ENCODE data around the gene TUBB2B.

Gene TUBB2B

GRCh38 chr6:3232017-3232945 is 4.8 kb upstream of the TUBB2B start:
- DNase-seq = peak; percentile 22

DNA sequence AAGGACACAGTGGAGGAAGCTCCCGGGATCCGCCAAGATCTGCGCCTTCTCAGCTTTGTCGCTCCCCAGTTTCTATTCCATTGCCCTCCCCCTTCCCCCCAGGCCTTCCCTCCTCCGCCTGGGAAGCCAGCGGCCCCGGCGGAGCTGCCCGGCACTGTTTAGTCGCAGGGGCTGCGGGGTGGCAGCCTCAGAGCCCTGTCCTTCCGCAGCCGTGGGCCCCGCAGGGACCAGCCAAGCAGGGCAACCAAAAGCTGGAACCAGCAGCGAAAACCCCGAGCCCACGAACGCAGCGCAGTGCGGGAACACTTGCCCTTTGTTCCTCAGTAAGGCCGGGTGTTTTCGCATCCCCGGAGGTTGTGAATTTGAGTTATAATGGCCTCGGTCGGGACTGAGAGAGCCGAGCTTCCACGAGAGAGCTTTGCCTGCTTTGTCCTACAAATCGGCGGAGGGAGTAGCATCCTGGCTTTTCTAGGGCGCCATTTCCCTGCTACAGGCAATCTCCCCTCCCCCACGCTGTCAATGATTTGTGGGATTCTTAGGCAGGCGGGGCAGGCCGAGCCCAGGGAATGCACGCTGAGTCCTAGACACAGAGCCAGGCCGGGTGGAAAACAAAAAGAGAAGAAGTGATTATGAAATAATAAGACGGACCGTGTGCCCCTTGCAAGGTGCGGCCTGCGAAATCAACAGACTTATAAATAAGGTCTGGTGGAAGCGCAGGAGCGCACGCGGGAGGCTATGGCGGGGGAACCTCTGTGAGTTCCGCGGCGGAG is 4.0 kb upstream of the TUBB2B start:
- DNase-seq = peak; percentile 91

DNA sequence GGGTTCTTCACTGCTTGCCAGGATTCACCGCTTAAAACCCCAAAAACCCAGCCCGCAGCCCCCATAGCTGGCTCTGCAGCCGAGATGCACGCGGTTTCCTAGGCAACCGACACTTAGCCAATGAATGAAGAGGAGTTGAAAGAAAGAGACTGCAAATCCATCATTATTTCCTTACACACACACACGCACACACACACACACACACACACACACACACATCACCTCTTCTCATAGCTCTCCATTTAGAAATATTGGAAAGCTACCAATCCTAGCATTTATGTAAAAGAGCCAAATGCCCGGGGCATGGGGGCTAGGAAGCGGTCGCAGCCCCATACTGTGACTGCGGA is 3.4 kb upstream of the TUBB2B start:
- peak; percentile 84 for DNase-seq

DNA sequence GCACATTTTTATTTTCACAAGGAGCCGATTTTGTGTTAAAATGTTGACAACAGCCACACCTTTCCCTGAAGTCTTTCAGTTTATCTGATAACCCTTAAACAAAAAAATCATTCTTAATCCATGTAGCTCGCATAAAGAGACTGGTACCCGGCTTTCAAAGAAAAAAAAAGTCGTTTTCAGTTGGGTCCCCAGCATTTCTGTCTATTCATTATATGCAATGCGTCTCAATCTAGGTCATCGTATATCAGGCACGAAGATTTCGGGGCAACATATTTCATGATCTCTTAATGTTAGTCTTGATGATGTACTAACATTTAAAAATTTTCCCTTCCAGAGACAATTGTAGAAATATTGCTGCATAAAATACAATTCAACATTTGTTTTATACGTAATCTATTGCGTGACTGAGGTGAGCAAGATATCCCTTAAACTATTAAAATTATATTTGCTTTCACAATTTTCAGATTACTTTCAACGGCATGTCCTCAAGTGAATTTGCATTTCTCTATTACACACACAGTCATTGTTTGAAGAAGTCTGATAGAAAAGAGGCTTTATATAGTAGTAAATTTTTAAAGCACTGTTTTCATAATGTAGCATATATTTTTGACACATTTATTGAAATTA is 2.9 kb upstream of the TUBB2B start:
- no peak for DNase-seq

- DNase-seq = peak; percentile 68
Observed at GRCh38 chr6:3229566-3230178, 2.2 kb upstream of the TUBB2B start.

- DNase-seq = peak; percentile 68
Observed at GRCh38 chr6:3228771-3229565, 1.5 kb upstream of the TUBB2B start.

- DNase-seq = peak; percentile 84
Observed at GRCh38 chr6:3228046-3228671, 706 bp upstream of the TUBB2B start.

- peak; percentile 10 for DNase-seq
Observed at GRCh38 chr6:3226481-3227362, 731 bp downstream of the TUBB2B start.

GRCh38 chr6:3226042-3226441 is 1.4 kb downstream of the TUBB2B start:
- no peak for DNase-seq

DNA sequence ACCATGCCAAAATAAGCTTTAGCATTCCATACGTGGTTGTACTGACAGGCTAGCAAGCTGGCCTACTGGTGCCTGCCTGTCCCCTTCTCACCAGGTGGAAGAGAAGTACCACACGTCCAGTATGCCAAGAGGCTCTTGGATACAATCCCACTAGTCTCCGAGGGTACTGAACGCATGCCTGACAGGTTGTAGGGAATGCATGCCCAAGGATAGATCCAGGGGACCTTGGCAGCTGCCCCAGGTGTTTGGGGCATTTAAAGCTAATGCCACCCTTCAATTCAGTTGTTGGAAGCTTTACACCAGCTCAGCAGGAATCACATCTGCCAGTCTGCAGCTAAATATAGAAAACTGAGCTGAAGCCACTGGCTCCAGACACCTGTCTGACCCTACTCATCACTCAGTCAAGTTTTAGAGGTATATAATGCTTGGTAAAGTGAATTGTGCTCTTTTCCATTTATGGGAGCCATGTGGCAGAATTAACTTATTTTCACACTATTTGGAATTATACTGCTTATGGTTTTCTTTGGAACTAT is 4.9 kb downstream of the TUBB2B start:
- DNase-seq = no peak

DNA sequence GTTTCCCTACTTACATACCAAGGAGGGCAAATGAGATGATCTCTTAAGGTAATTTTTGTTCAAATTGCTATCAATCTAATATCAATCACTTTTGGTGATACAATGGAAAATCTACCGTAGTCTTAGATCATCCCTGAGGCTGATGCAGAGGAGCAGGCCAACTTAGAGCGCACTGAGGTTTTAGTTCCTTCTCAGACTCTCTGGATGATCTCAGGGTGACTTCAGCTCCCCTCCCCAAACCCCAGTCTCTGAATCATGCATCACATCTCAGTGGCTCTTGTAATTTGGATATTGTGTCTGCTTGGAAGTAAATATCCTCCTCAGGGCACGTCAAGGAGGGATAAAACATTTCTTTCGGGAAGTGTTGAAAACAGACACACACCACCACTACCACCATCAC is 5.9 kb downstream of the TUBB2B start:
- DNase-seq = no peak

GRCh38 chr6:3220366-3220765 is 7.1 kb downstream of the TUBB2B start:
- DNase-seq = no peak

GRCh38 chr6:3218266-3218665 is 9.2 kb downstream of the TUBB2B start:
- DNase-seq = no peak

DNA sequence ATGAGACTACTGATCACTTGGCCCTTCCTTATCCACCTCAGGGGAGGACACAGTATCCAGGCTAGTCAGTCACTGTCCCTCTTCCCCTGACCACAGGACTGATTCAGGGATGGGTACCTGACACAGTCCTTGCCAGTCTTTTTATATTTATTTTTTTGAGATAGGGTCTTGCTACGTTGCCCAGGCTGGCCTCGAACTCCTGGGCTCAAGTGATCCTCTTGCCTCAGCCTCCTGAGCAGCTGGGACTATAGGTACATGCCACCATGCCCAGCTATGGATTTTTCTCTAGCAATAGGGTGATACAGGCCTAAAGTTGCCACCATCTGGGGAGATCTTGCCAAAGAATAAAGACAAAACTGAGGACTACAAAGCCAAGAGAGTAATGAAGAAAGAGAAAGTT is 10.2 kb downstream of the TUBB2B start:
- DNase-seq = no peak

GRCh38 chr6:3214898-3215297 is 12.6 kb downstream of the TUBB2B start:
- no peak for DNase-seq

DNA sequence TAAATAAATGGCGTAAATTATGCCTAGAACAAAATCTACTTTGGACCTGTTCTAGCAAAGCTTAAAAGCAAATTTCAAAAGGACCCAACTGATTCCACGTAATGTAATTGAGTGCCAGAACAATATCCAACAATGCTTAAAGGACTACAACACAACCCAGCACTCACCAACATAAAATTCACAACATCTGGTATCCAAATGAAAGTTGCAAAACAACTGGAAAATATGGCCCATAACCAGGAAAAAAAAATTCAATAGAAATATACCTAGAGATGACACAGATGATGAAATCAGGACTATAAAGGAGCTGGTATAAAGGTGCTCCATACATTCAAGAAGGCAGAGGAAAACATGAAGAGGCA is 14.1 kb downstream of the TUBB2B start:
- no peak for DNase-seq

- no peak for DNase-seq
Observed at GRCh38 chr6:3212261-3212660, 15.2 kb downstream of the TUBB2B start.

DNA sequence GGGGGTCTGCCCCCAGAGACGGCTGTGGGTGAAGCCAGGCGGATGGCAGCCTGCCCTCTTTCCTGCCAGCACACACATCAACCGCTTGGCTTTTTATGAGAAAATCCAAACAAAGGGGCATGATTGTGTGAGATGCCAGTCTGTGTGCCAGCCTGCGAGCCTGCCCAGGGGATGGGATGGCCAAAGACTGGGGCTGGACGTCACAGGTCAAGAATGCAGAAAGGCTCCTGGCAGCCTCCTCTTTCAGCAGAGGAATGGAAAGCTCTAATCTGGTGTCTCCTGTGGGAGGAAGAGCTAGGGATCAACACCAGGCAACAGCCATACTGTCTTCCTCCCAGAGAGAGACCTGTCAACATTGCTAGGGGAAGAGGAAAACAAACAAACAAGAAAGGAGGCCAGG is 15.8 kb downstream of the TUBB2B start:
- no peak for DNase-seq

DNA sequence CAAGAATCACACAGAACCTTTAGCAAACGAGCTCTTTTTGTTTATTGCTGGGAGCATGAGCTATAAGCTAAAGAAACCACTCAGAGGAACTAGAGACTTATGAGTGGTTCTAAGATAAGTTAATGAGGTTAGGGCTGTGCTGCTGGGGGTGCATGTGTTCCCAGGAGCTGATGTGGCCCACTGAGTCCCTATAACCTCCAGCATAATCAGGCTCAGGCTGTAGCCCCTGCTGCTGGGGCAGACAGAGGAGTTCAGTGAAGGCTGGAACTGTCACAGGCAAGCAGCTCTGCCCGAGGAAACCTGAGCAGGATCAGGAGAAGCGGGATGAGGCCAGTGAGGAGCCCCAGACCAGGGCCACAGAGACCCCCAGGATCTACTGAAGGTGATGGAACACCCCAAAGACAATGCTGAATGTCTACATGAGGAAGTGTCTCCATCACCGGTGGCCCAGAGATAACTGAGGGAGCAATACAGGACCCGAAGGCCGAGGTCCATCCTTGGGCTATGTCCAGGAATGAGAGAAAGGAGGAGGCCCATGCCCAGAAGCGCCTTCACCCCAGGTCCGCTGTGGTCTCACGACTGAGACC is 17.3 kb downstream of the TUBB2B start:
- no peak for DNase-seq

Measured in NCI-H2171 (cell line).